OCI-LY1 (cell line): ENCODE measurements around the gene FATE1.

ENCODE experiments used
- H2AFZ ChIP-seq: fragments of 200-600 bp; sonication (generic), shearing (Covaris generic); 2 replicates; pipeline ENCODE4 v1.6.0; 2014; ENCODE audit warnings: antibody characterized with exemption, mild to moderate bottlenecking, low read length
- H3F3A ChIP-seq: fragments of 200-600 bp; sonication (generic), shearing (Covaris generic); 2 replicates; pipeline ENCODE4 v1.6.0; 2014; ENCODE audit warnings: mild to moderate bottlenecking, antibody characterized with exemption, low read length, moderate library complexity; ENCODE audit not compliant: insufficient read depth
- H3K27ac ChIP-seq: fragments of 200-600 bp; sonication (generic); 2 replicates; pipeline ENCODE4 v1.5.1; 2014; ENCODE audit warnings: low read length, mixed run types, mild to moderate bottlenecking, low read depth; ENCODE audit not compliant: poor library complexity, severe bottlenecking
- H3K27me3 ChIP-seq: fragments of 200-600 bp; sonication (generic); 2 replicates; pipeline ENCODE4 v1.6.0; 2014; ENCODE audit warnings: antibody characterized with exemption, mild to moderate bottlenecking, low read length, moderate library complexity; ENCODE audit not compliant: insufficient read depth
- H3K36me3 ChIP-seq: fragments of 200-600 bp; sonication (generic); 2 replicates; pipeline ENCODE4 v1.6.1; 2014; ENCODE audit warnings: mild to moderate bottlenecking, antibody characterized with exemption, low read length, moderate library complexity, mixed read lengths; ENCODE audit not compliant: insufficient read depth
- H3K4me1 ChIP-seq: fragments of 200-600 bp; sonication (generic); 2 replicates; pipeline ENCODE4 v1.5.1; 2014; ENCODE audit warnings: mild to moderate bottlenecking, low read length, moderate library complexity; ENCODE audit not compliant: insufficient read depth, severe bottlenecking
- H3K4me2 ChIP-seq: fragments of 200-600 bp; sonication (generic), shearing (Covaris generic); 2 replicates; pipeline ENCODE4 v1.6.1; 2014; ENCODE audit warnings: low read length
- H3K4me3 ChIP-seq: fragments of 200-600 bp; sonication (generic); 2 replicates; pipeline ENCODE4 v1.5.1; 2014; ENCODE audit warnings: low read length, low read depth, mild to moderate bottlenecking, mixed read lengths; ENCODE audit not compliant: poor library complexity, severe bottlenecking
- H3K79me2 ChIP-seq: fragments of 200-600 bp; shearing (Covaris generic); 2 replicates; pipeline ENCODE4 v1.6.1; 2016; ENCODE audit warnings: mixed run types, low read length, mixed read lengths; ENCODE audit not compliant: insufficient read depth
- H3K9ac ChIP-seq: fragments of 200-600 bp; sonication (generic), shearing (Covaris generic); 2 replicates; pipeline ENCODE4 v1.6.1; 2014; ENCODE audit warnings: mild to moderate bottlenecking, low read length, mixed read lengths
- H3K9me2 ChIP-seq: fragments of 200-600 bp; sonication (generic), shearing (Covaris generic); 2 replicates; pipeline ENCODE4 v1.6.1; 2014; ENCODE audit warnings: low read depth, mild to moderate bottlenecking, low read length, mixed read lengths
- H3K9me3 ChIP-seq: fragments of 200-600 bp; shearing (Covaris generic); 2 replicates; pipeline ENCODE4 v1.6.1; 2014; ENCODE audit warnings: low read length, mixed read lengths
- H4K20me1 ChIP-seq: fragments of 200-600 bp; sonication (generic), shearing (Covaris generic); 2 replicates; pipeline ENCODE4 v1.6.0; 2016; ENCODE audit warnings: mild to moderate bottlenecking, low read length; ENCODE audit not compliant: insufficient read depth
- EZH2 ChIP-seq: fragments of 200-600 bp; sonication (generic), shearing (Covaris generic); IDR thresholded peaks from 2 replicates; pipeline ENCODE4 v1.8.0; 2017; ENCODE audit warnings: borderline replicate concordance, mixed run types, mild to moderate bottlenecking, antibody characterized with exemption, low read length, moderate library complexity, mixed read lengths
- TF ChIP-seq, protein P1 (sequence below): fragments of 200-600 bp; sonication (generic), shearing (Covaris generic); IDR thresholded peaks from 2 replicates; pipeline ENCODE4 v1.5.1; 2017; ENCODE audit warnings: mild to moderate bottlenecking, antibody characterized with exemption, low read length, moderate library complexity, mixed read lengths

The FATE1 gene

DNA sequence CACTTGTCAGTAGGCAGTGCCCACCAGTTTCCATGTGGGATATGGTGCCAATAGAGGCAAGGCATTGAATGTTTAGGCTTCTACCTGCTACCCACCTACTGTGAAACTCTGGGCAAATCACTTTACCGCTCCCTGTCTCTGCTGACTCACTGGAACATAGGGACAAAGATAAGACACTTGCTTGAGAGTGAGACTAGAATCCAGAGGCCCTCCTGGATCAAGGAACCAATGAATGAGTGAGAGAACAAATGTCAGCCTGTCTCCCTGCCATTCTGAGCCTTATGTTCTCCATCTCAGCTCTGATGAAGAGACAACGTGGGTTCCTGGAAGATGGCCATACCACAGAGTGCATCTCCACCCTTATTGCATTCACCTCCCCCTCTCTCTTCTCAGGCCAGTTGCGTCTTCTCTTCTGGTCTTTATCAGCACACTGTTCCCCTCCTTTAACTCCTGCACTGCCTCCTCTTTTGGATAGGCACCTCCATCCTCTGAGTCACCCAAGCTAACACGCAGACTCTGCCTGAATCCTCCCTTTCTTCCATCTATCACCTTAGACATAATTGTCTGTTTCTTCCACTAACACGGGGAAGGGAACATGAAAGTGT lies 35.9 kb upstream of the FATE1 start:
- no peaks in the 10 kb centered on the region for H3K36me3 ChIP-seq
- H3K4me2 ChIP-seq: no peak overlapping the region
- H3K4me1 ChIP-seq: no peaks in the 10 kb centered on the region
- no peaks in the 10 kb centered on the region for H3K27me3 ChIP-seq
- no peak overlapping the region for H2AFZ ChIP-seq
- no peak overlapping the region for H3K9ac ChIP-seq
- no peaks in the 10 kb centered on the region for H4K20me1 ChIP-seq
- no peaks in the 10 kb centered on the region for H3K9me3 ChIP-seq
- TF ChIP-seq, protein P1, sequence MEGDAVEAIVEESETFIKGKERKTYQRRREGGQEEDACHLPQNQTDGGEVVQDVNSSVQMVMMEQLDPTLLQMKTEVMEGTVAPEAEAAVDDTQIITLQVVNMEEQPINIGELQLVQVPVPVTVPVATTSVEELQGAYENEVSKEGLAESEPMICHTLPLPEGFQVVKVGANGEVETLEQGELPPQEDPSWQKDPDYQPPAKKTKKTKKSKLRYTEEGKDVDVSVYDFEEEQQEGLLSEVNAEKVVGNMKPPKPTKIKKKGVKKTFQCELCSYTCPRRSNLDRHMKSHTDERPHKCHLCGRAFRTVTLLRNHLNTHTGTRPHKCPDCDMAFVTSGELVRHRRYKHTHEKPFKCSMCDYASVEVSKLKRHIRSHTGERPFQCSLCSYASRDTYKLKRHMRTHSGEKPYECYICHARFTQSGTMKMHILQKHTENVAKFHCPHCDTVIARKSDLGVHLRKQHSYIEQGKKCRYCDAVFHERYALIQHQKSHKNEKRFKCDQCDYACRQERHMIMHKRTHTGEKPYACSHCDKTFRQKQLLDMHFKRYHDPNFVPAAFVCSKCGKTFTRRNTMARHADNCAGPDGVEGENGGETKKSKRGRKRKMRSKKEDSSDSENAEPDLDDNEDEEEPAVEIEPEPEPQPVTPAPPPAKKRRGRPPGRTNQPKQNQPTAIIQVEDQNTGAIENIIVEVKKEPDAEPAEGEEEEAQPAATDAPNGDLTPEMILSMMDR: no peak
- no peak for TF ChIP-seq EZH2
- no peak overlapping the region for H3K27ac ChIP-seq
- H3F3A ChIP-seq: no peaks in the 10 kb centered on the region
- no peaks in the 10 kb centered on the region for H3K79me2 ChIP-seq
- H3K9me2 ChIP-seq: no peaks in the 10 kb centered on the region
- no peak overlapping the region for H3K4me3 ChIP-seq

DNA sequence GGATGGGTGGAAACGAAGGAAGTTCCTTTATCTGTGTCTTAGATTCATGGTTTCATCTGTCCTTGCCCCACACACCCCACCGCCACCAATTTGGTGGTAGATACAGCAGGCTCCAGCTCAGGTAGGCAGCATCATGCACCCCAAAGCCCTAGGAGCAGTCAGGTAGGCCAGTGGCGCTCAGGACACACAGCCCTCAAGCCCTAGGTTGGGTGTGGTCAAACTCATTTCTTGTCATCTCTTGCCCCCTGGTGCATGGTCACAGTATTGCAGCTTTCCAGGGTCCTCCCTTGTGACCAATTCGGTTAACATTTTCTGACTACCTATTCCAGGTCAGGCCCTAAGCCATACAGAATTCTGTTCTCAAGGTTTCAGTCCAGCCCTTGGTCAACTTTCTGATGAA lies 35.0 kb upstream of the FATE1 start:
- H2AFZ ChIP-seq: no peak overlapping the region

DNA sequence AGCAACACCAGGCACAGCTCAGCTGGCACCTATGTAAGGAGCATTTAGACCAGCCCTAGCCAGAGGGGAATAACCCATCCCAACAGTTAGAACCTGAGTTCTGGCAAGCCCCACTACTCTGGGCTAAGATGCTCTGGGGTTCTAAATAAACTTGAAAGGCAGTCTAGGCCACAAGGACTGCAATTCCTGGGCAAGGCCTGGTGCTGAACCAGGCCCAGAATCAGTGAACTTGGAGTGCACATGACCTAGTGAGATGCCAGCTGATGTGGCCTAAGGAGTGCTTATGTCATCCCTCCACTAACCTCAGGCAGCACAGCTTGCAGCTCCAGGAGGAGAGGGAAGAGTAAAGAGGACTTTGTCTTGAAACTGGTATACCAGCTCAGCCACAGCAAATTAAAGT lies 28.2 kb upstream of the FATE1 start:
- Histone ChIP-seq H3K36me3 (no peaks in the 10 kb centered on the region), H3K4me3 (no peak overlapping the region), H4K20me1 (no peaks in the 10 kb centered on the region), H3K9me3 (no peaks in the 10 kb centered on the region), H3K27ac (no peak overlapping the region), H3K4me2 (no peak overlapping the region), H3K27me3 (no peaks in the 10 kb centered on the region), H3K4me1 (no peaks in the 10 kb centered on the region), H3K79me2 (no peaks in the 10 kb centered on the region), H2AFZ (no peak overlapping the region), H3K9ac (no peak overlapping the region), H3F3A (no peaks in the 10 kb centered on the region), H3K9me2 (no peaks in the 10 kb centered on the region)
- TF ChIP-seq EZH2: no peak
- TF ChIP-seq, protein P1: no peak

More for the DNA sequence above, 35.0 kb upstream of the FATE1 start:
- no peaks in the 10 kb centered on the region for H4K20me1 ChIP-seq
- H3K36me3 ChIP-seq: no peaks in the 10 kb centered on the region
- no peak overlapping the region for H3K9ac ChIP-seq
- no peak for TF ChIP-seq EZH2
- TF ChIP-seq, protein P1: peak; percentile 56; the same call in 1 of the 2 replicates
- no peaks in the 10 kb centered on the region for H3K79me2 ChIP-seq
- no peaks in the 10 kb centered on the region for H3K27me3 ChIP-seq
- H3K27ac ChIP-seq: no peak overlapping the region
- no peaks in the 10 kb centered on the region for H3K4me1 ChIP-seq
- no peaks in the 10 kb centered on the region for H3F3A ChIP-seq
- no peak overlapping the region for H3K4me2 ChIP-seq
- no peak overlapping the region for H3K4me3 ChIP-seq
- H3K9me2 ChIP-seq: no peaks in the 10 kb centered on the region
- no peaks in the 10 kb centered on the region for H3K9me3 ChIP-seq
